GM12892 (cell line): Measurements from ENCODE around the gene NUBPL.
"Not testable (repeated sequence)": the region's sequence is repeated elsewhere in the genome, so short reads cannot be mapped to it uniquely, and the experiment has no call there.

Source experiments
- DNase-seq: peaks from one replicate; pipeline ENCODE4 v3.0.0; 2011; ENCODE audit not compliant: insufficient read length
- FAIRE-seq: peaks from 2 replicates; lab custom pipeline; 2011; peaks lifted over from hg19 to GRCh38; lab: Jason Lieb, UNC
- POLR2A ChIP-seq: IDR thresholded peaks from 2 replicates; pipeline ENCODE4 v1.6.1; 2011; ENCODE audit warnings: low read depth, low read length, control low read depth
- POLR2AphosphoS5 ChIP-seq: IDR thresholded peaks from 2 replicates; pipeline ENCODE4 v1.6.1; 2011; ENCODE audit warnings: low read depth, low read length, control low read depth
- TAF1 ChIP-seq: IDR thresholded peaks from 2 replicates; pipeline ENCODE4 v1.6.1; 2011; ENCODE audit warnings: low read depth, mild to moderate bottlenecking, control low read depth, low read length, borderline replicate concordance

The NUBPL gene

DNA sequence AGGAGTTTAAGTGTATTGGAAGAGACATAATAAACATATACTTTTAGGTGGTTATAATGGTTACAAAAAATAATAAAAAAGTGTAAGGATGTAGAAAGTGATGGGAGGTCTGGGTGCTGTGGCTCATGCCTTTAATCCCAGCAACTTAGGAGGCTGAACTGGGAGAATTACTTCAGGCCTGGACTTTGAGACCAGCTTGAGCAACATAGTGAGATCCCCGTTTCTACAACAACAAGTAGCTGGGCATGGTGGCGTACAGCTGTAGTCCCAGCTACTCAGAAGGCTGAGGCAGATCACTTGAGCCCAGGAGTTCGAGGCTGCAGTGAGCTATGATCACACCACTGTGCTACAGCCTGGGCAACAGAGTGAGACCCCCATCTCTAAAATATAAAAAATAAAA lies 19.0 kb downstream of the NUBPL start:
- TF ChIP-seq POLR2A = no peak
- TF ChIP-seq POLR2AphosphoS5 = no peak
- TF ChIP-seq TAF1 = no peak
- no peak for FAIRE-seq

DNA sequence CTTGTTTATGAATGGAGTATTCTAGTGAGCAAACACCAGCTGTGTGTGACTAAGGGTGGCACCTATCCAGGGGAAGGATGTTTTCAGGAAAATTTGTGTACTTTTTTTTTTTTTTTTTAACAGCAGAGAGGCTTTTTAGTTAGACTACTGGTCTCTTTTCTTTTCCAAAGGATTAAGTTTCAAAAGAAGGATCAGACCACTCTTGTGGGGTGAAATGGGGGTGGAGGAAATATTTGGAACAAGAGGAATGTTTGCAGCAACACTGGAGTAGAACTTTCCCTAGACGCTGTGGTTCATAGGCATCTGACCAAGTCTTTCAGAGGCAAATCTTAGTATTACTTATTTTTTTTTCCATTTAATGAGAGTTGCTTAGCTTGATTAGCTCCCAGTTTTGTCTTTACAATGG lies 21.1 kb downstream of the NUBPL start:
- TF ChIP-seq POLR2A = no peak
- no peak for DNase-seq
- no peak for FAIRE-seq

More for the DNA sequence above, 19.0 kb downstream of the NUBPL start:
- DNase-seq = no peak

DNA sequence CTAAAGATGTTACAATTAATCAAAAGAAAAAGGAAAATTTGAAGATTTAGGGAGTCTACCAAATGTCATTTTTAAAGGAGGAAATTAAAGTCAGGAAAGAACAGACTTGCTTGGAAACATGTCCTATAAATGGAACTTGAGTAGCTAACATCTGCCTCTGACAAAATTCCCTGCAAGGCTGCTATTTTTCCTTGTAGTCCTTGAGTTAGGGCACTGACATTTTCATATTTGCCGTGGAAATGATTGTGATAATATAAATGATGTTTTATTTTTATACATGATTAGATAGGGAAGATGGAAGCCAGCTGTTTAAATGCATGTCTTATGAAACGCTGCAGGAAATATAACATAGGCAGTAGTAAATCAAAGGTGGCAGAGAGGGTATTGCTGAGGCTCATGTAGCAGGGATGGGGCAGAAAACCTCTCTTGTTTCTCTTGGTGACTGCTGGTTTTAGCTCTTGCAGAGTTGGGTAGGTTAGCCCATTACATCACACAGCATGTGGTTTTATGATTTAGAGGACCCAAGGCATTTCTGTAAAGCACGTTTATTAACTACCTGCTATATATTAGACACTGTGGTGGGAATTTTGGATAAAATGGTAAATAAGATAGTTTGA lies 21.7 kb downstream of the NUBPL start:
- no peak for TF ChIP-seq TAF1
- no peak for TF ChIP-seq POLR2A
- TF ChIP-seq POLR2AphosphoS5 = no peak
- DNase-seq (no peak), FAIRE-seq (no peak)

DNA sequence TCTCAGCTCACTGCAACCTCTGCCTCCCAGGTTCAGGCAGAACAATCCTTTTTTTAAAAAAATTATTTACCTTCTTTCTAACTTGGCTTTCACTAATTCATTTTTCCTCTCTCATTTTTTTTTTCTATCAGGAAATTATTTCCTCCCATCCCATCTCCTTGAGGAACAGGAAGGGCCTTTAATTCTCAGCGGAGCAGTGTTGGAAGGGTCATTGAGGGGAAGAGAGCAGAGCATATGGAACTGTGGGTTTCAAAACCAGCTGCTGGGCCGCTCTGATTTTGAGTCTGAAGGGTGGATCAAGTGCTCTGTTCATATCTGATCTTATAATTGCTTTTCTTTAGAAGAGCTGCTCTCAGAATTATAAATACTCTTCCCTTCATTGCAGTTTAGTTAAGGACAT lies 29.0 kb downstream of the NUBPL start:
- DNase-seq (no peak), FAIRE-seq (no peak)
- no peak for TF ChIP-seq TAF1
- no peak for TF ChIP-seq POLR2A

DNA sequence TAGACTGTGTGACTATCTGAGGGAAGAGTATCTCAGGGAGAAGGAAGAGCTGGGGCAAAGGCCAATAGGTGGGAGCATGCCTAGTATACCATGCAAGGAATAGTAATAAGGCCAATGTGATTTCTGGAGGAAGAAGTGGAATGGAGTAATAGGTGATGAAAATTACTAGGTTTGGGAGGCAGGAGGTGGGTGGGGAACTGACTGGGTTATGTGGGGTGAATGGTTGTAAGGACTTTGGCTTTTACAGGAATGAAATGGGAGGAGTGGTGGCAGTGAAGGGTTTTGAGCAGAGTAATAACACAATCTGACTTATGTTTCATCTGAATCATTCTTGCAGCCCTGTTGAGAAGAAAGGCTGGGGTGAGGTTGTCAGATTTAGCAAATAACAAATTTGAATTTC lies 30.9 kb downstream of the NUBPL start:
- TF ChIP-seq POLR2A (no peak), POLR2AphosphoS5 (no peak), TAF1 (no peak)
- FAIRE-seq = no peak
- no peak for DNase-seq

DNA sequence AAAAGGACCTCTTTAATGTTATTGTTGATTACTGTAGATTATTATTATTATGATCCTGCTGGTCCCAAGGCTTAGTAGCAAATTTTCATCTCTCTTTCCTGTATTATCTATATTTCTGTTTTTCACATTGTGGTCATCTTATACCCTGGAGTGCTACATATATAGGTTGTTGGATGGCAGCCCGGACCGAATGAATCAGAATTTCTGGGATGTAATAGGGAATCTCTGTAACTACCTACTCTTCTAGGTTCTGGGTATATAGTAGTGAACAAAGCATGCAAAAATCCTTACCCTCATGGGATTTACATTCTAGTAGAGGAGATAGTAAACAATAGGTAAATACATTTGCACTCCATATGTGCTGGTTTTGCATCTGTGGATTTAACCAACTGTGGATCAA lies 31.4 kb downstream of the NUBPL start:
- TF ChIP-seq TAF1 (no peak), POLR2AphosphoS5 (no peak), POLR2A (no peak)
- DNase-seq (no peak), FAIRE-seq (no peak)

DNA sequence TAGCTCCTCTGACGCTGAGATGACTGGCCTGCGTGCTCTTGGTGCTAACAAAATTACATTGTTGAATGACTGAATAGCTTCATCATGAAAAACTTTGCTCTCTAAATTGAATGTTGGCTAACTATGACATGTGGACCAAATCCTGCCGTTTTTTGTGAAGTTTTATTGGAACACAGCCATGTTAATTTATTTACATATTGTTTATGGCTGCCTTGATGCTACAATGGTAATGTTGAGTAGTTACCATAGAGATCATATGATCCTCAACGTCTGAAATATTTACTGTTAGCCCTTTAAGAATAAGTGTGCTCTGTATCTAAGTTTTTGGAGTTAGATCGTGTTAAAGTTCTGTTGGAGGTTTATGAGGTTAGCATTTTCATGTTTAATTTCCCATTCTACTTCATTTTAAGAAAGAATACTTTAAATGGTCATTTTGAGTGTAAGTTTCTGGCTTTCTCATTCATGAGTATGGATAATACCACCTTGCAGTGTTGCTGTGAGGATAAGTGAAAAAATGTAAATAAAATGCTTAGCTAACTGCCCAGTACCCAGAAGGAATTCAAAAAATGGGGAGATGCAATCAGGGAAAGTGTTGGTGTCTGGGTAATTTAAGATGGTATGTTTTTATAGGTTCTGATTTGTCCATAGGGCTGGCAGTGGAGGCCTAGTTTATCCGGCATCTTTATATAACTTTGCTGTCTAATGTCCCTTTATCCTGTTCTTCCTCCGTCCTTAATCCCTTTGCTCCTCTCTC lies 35.3 kb downstream of the NUBPL start:
- no peak for TF ChIP-seq POLR2A
- no peak for TF ChIP-seq TAF1
- TF ChIP-seq POLR2AphosphoS5 = no peak
- FAIRE-seq (no peak), DNase-seq (no peak)

GRCh38 chr14:31605702-31606101 lies 44.5 kb downstream of the NUBPL start:
- FAIRE-seq (no peak), DNase-seq (no peak)
- no peak for TF ChIP-seq POLR2A
- TF ChIP-seq TAF1 = no peak
- no peak for TF ChIP-seq POLR2AphosphoS5

- TF ChIP-seq TAF1 (no peak), POLR2A (no peak), POLR2AphosphoS5 (no peak)
- FAIRE-seq (no peak), DNase-seq (no peak)
These were observed 50.7 kb downstream of the NUBPL start for GRCh38 chr14:31611778-31612433.

DNA sequence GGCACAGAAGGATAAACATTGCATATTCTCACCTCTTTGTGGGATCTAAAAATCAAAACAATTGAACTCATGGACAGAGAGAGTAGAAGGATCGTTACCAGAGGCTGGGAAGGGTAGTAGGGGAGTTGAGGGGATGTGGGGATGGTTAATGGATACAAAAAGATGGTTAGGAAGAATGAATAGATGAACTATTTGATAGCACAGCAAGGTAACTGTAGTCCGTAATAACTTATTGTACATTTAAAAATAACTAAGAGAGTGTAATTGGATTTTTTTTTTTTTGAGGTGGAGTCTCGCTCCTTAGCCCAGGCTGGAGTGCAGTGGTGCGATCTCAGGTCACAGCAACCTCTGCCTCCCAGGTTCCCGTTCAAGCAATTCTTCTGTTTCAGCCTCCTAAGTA lies 52.0 kb downstream of the NUBPL start:
- no peak for TF ChIP-seq POLR2AphosphoS5
- no peak for TF ChIP-seq TAF1
- no peak for TF ChIP-seq POLR2A
- no peak for DNase-seq
- FAIRE-seq = no peak

GRCh38 chr14:31618884-31619283 lies 57.7 kb downstream of the NUBPL start:
- not testable (repeated sequence) for FAIRE-seq

GRCh38 chr14:31619440-31619839 lies 58.2 kb downstream of the NUBPL start:
- no peak for DNase-seq
- FAIRE-seq = no peak
- TF ChIP-seq POLR2AphosphoS5 = no peak
- TF ChIP-seq POLR2A = no peak
- TF ChIP-seq TAF1 = no peak

More at GRCh38 chr14:31618884-31619283, 57.7 kb downstream of the NUBPL start:
- not testable (repeated sequence) for DNase-seq

DNA sequence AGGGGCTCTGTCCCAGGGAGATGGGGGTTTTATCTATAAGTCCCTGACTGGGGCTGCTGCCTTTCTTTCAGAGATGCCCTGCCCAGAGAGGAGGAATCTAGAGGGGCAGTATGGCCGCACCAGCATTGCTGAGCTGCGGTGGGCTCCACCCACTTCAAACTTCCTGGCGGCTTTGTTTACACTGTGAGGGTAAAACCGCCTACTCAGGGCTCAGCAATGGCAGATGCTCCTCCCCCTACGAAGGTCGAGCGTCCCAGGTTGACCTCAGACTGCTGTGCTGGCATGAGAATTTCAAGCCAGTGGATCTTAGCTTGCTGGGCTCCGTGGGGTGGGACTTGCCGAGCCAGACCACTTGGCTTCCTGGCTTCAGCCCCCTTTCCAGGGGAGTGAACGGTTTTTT lies 59.7 kb downstream of the NUBPL start:
- not testable (repeated sequence) for DNase-seq, FAIRE-seq
